ENCODE data around the gene CEBPB.

DNA sequence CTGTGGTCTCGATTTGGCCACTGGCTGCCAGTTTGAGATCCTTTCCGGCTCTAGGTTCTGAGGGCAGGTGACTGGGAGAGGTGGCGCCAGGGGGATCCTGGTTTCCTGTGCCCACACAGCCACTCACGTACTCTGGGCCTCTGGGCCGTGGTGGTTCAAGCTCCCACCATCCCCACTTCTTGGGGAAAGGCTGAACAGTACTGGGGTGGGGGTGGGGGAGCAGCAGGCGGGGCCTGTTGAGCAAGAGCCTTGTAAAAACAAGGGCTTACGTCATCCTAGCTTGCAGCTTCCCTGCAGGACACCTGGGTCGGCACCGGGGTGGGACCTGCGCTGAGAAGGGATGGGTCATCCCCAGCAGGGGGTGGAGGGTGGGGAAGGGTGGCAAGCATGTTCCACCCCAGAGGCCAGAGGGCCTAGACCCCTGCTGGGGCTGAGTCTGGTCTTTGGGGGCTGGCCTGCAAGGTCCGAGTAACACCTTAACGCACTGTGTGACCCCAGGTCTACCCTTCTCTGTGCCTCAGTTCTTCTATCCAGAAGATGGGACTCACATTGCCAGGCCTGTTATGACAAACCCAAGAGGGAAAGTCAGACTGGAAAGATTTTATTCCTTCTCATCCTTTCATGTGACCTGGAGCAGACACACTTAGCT, 3.1 kb upstream of the CEBPB start:
- TF ChIP-seq, protein P1, sequence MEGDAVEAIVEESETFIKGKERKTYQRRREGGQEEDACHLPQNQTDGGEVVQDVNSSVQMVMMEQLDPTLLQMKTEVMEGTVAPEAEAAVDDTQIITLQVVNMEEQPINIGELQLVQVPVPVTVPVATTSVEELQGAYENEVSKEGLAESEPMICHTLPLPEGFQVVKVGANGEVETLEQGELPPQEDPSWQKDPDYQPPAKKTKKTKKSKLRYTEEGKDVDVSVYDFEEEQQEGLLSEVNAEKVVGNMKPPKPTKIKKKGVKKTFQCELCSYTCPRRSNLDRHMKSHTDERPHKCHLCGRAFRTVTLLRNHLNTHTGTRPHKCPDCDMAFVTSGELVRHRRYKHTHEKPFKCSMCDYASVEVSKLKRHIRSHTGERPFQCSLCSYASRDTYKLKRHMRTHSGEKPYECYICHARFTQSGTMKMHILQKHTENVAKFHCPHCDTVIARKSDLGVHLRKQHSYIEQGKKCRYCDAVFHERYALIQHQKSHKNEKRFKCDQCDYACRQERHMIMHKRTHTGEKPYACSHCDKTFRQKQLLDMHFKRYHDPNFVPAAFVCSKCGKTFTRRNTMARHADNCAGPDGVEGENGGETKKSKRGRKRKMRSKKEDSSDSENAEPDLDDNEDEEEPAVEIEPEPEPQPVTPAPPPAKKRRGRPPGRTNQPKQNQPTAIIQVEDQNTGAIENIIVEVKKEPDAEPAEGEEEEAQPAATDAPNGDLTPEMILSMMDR (IDR thresholded peaks at IDR 0.05): peak in 1 of 5 experiments; percentile 13
- no peak for TF ChIP-seq POLR2A (IDR thresholded peaks at IDR 0.05)
- TF ChIP-seq EP300 (IDR thresholded peaks at IDR 0.05): peak in 1 of 2 donors; percentile 36

Measured in tibial nerve (tissue), 4 donors.